Glutamatergic neuron (in vitro differentiated cells): ENCODE measurements around the gene RET. TPM values are rescaled to one million over a fixed set of nuclear protein-coding genes. Genes with fewer than 3 reads are reported as not detected.

Experiments
- DNase-seq: peaks from one replicate; pipeline ENCODE4 v3.0.0; 2022
- H3K27ac Mint-ChIP-seq: one replicate; pipeline ENCODE4 v1.8.0; 2020; ENCODE audit warnings: mild to moderate bottlenecking, mixed read lengths, inconsistent platforms; ENCODE audit not compliant: unreplicated experiment
- H3K27me3 Mint-ChIP-seq: one replicate; pipeline ENCODE4 v1.8.0; 2020; ENCODE audit warnings: mild to moderate bottlenecking, moderate library complexity, mixed read lengths, inconsistent platforms; ENCODE audit not compliant: unreplicated experiment
- H3K36me3 Mint-ChIP-seq: one replicate; pipeline ENCODE4 v1.8.0; 2020; ENCODE audit warnings: mild to moderate bottlenecking, mixed read lengths, inconsistent platforms; ENCODE audit not compliant: unreplicated experiment
- H3K4me1 Mint-ChIP-seq: one replicate; pipeline ENCODE4 v1.8.0; 2020; ENCODE audit warnings: mild to moderate bottlenecking, low read depth, mixed read lengths, inconsistent platforms; ENCODE audit not compliant: unreplicated experiment
- H3K4me3 Mint-ChIP-seq: one replicate; pipeline ENCODE4 v1.8.0; 2020; ENCODE audit warnings: mild to moderate bottlenecking, mixed read lengths, inconsistent platforms; ENCODE audit not compliant: unreplicated experiment
- H3K9me3 Mint-ChIP-seq: one replicate; pipeline ENCODE4 v1.8.0; 2020; ENCODE audit warnings: mild to moderate bottlenecking, moderate library complexity, mixed read lengths, inconsistent platforms; ENCODE audit not compliant: unreplicated experiment
- CTCF ChIP-seq: fragments of 200-600 bp; sonication (generic); IDR thresholded peaks from one replicate; pipeline ENCODE4 v1.5.0; 2021; ENCODE audit not compliant: partially characterized antibody, unreplicated experiment
- total RNA-seq: library from RNA; stranded (reverse); fragmentation: NEBNext Ultra II Directional; extraction: Animal tissue kit (Norgen Biotek cat#: 25700); gene quantifications from one replicate; pipeline ENCODE4 v1.2.1, GENCODE V29; 2021; ENCODE audit not compliant: unreplicated experiment

Gene RET
- total RNA-seq, 1 donor from 2014 or later: 34.7 TPM

GRCh38 chr10:43079856-43080255 is 3.0 kb downstream of the RET start:
- DNase-seq: no peak
- no peak overlapping the region for H3K27ac Mint-ChIP-seq
- no peak for TF ChIP-seq CTCF
- no peak overlapping the region for H3K4me3 Mint-ChIP-seq
- H3K9me3 Mint-ChIP-seq: peaks cover 3% of the 10 kb centered on the region
- H3K27me3 Mint-ChIP-seq: peaks cover 25% of the 10 kb centered on the region
- H3K4me1 Mint-ChIP-seq: peaks cover 4% of the 10 kb centered on the region
- no peaks in the 10 kb centered on the region for H3K36me3 Mint-ChIP-seq

- H3K27ac Mint-ChIP-seq: no peak overlapping the region
- no peak for DNase-seq
- peaks cover 19% of the 10 kb centered on the region for H3K27me3 Mint-ChIP-seq
- peaks cover 3% of the 10 kb centered on the region for H3K9me3 Mint-ChIP-seq
- TF ChIP-seq CTCF: no peak
- H3K36me3 Mint-ChIP-seq: no peaks in the 10 kb centered on the region
- no peaks in the 10 kb centered on the region for H3K4me1 Mint-ChIP-seq
- no peak overlapping the region for H3K4me3 Mint-ChIP-seq
These were observed 5.2 kb downstream of the RET start for GRCh38 chr10:43082087-43082486.

DNA sequence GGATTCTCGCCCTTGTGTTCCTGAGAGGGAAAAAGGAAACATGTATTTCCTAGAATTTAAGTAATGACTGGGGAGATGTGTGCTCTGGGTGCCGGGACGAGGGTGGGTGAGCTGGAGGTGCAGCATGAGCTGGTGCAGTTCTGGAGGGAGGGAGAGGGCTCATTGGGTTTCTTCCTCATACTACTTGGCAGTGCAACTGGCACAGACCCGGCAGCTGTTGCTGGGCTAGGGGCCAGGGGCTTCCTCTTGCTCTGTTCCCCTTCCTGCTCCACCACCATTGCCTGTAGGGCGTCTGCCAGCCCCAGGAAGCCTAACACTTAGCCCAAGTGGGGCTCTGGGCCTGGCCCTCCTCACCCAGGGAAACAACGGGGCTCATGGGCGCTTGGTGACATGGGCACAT is 5.9 kb downstream of the RET start:
- TF ChIP-seq CTCF: no peak
- H3K27ac Mint-ChIP-seq: no peak overlapping the region
- peaks cover 19% of the 10 kb centered on the region for H3K27me3 Mint-ChIP-seq
- no peak overlapping the region for H3K4me3 Mint-ChIP-seq
- H3K9me3 Mint-ChIP-seq: peaks cover 4% of the 10 kb centered on the region
- H3K36me3 Mint-ChIP-seq: peaks cover 2% of the 10 kb centered on the region
- peaks cover under 1% of the 10 kb centered on the region for H3K4me1 Mint-ChIP-seq
- DNase-seq: no peak

GRCh38 chr10:43083764-43084163 is 6.9 kb downstream of the RET start:
- Mint-ChIP-seq H3K27me3 (peaks cover 21% of the 10 kb centered on the region), H3K27ac (no peak overlapping the region), H3K36me3 (peaks cover 8% of the 10 kb centered on the region), H3K9me3 (peaks cover 5% of the 10 kb centered on the region), H3K4me1 (peaks cover 2% of the 10 kb centered on the region), H3K4me3 (no peak overlapping the region)
- TF ChIP-seq CTCF: no peak
- no peak for DNase-seq

- Mint-ChIP-seq H3K4me1 (peaks cover 2% of the 10 kb centered on the region), H3K27ac (no peak overlapping the region), H3K36me3 (peaks cover 8% of the 10 kb centered on the region), H3K27me3 (peaks cover 17% of the 10 kb centered on the region), H3K4me3 (no peak overlapping the region), H3K9me3 (peaks cover 9% of the 10 kb centered on the region)
- DNase-seq: no peak
- no peak for TF ChIP-seq CTCF
These were observed 7.9 kb downstream of the RET start for GRCh38 chr10:43084812-43085211.
